Measurements from ENCODE around the gene SLC26A11. TPM values are rescaled to one million over a fixed set of nuclear protein-coding genes. Genes with fewer than 3 reads are reported as not detected.

The SLC26A11 gene
- total and polyA plus RNA-seq, 4 donors = 19.2 to 61.7 (median 34.1) TPM

DNA sequence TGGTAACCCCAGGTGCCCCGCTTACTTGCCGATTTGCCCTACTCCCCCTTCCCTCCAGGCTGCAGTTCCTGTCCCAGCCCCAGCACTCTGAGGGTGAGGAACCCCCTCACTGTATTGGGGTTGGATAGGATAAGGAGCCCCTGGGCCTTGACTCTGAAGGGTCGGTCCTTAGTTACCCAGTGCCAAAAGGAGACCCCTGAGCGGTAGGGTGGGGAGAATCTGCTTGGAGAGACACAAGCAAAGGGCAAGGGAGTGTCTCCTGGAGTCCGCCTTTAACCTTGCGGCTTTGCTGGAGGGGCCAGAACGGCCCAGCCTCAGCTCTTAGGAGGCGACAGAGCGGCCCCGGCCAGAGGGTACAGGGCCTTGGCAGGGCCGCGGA is 37.4 kb upstream of the SLC26A11 start:
- H3K27me3 ChIP-seq (ENCODE audit: control insufficient read depth, insufficient read depth, low read length) = no peaks in the 10 kb centered on the region
- DNase-seq (ENCODE audit: low read depth in 4 of 6, low spot score in 6 of 6) = no peak
- H3K9me3 ChIP-seq (ENCODE audit: control insufficient read depth, insufficient read depth, low read length) = no peaks in the 10 kb centered on the region
- peaks cover 5% of the 10 kb centered on the region for H3K4me1 ChIP-seq (ENCODE audit: control insufficient read depth, insufficient read depth, low read length)
- WGBS (ENCODE audit: insufficient coverage) = 93% methylated on average over 8 of the region's 12 CpGs
- peaks cover 3% of the 10 kb centered on the region for H3K36me3 ChIP-seq (ENCODE audit: control insufficient read depth, insufficient read depth, low read length)
- no peak overlapping the region for H3K27ac ChIP-seq (ENCODE audit: low read depth, low read length)
- H3K4me3 ChIP-seq (ENCODE audit: low read depth, low read length) = no peak overlapping the region

- no peaks in the 10 kb centered on the region for H3K9me3 ChIP-seq (ENCODE audit: control insufficient read depth, insufficient read depth, low read length)
- H3K27ac ChIP-seq (ENCODE audit: low read depth, low read length) = no peak overlapping the region
- WGBS (ENCODE audit: insufficient coverage) = 72% methylated on average over 25 of the region's 26 CpGs
- H3K27me3 ChIP-seq (ENCODE audit: control insufficient read depth, insufficient read depth, low read length) = no peaks in the 10 kb centered on the region
- H3K4me3 ChIP-seq (ENCODE audit: low read depth, low read length) = no peak overlapping the region
- DNase-seq (ENCODE audit: low read depth in 4 of 6, low spot score in 6 of 6) = no peak
- H3K4me1 ChIP-seq (ENCODE audit: control insufficient read depth, insufficient read depth, low read length) = peaks cover 5% of the 10 kb centered on the region
- peaks cover 3% of the 10 kb centered on the region for H3K36me3 ChIP-seq (ENCODE audit: control insufficient read depth, insufficient read depth, low read length)
Observed at GRCh38 chr17:80183581-80184422, 36.4 kb upstream of the SLC26A11 start.

DNA sequence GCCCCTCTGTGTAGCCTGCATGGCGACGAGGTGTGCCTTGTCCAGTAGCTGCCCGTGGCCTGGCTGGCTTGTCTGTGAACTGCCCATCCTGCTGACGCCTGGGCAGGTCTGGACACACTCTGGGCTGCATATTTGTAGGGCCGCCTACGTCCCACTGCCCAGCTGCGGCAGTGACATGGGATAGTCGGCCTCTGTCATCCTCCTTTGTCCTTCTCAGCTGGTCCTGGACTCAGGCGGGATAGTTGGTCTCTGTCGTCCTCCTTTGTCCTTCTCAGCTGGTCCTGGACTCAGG is 35.9 kb upstream of the SLC26A11 start:
- H3K36me3 ChIP-seq (ENCODE audit: control insufficient read depth, insufficient read depth, low read length) = peaks cover 3% of the 10 kb centered on the region
- no peaks in the 10 kb centered on the region for H3K27me3 ChIP-seq (ENCODE audit: control insufficient read depth, insufficient read depth, low read length)
- 49% methylated on average over 7 of the region's 10 CpGs for WGBS (ENCODE audit: insufficient coverage)
- H3K27ac ChIP-seq (ENCODE audit: low read depth, low read length) = no peak overlapping the region
- H3K9me3 ChIP-seq (ENCODE audit: control insufficient read depth, insufficient read depth, low read length) = no peaks in the 10 kb centered on the region
- H3K4me1 ChIP-seq (ENCODE audit: control insufficient read depth, insufficient read depth, low read length) = peaks cover 5% of the 10 kb centered on the region
- no peak overlapping the region for H3K4me3 ChIP-seq (ENCODE audit: low read depth, low read length)
- no peak for DNase-seq (ENCODE audit: low read depth in 4 of 6, low spot score in 6 of 6)

- H3K36me3 ChIP-seq (ENCODE audit: control insufficient read depth, insufficient read depth, low read length) = peaks cover 3% of the 10 kb centered on the region
- H3K4me3 ChIP-seq (ENCODE audit: low read depth, low read length) = no peak overlapping the region
- H3K27ac ChIP-seq (ENCODE audit: low read depth, low read length) = no peak overlapping the region
- H3K4me1 ChIP-seq (ENCODE audit: control insufficient read depth, insufficient read depth, low read length) = peaks cover 6% of the 10 kb centered on the region
- 88% methylated on average over 9 of the region's 9 CpGs for WGBS (ENCODE audit: insufficient coverage)
- no peak for DNase-seq (ENCODE audit: low read depth in 4 of 6, low spot score in 6 of 6)
- no peaks in the 10 kb centered on the region for H3K9me3 ChIP-seq (ENCODE audit: control insufficient read depth, insufficient read depth, low read length)
- no peaks in the 10 kb centered on the region for H3K27me3 ChIP-seq (ENCODE audit: control insufficient read depth, insufficient read depth, low read length)
Observed at GRCh38 chr17:80185968-80186367, 34.3 kb upstream of the SLC26A11 start.

DNA sequence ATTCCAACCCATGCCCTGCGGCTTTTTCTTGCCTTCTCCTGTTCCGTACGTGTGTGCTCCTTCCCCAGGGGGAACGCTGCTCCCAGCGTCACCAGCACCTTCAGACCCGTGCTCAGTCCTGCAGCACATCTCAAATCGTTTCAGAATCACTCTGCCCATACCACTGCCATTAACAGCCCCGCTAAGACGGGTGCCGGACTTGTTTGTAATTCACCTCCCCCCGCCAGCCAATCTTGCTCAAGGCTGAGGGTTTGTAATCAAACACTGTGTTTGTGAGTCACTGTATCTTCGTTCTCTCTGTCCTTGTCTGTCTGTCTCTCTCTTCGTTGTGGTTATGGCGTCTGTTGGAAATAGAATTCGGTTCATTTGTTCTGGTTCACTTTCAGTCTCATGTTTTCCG is 33.1 kb upstream of the SLC26A11 start:
- peaks cover 18% of the 10 kb centered on the region for H3K4me1 ChIP-seq (ENCODE audit: control insufficient read depth, insufficient read depth, low read length)
- WGBS (ENCODE audit: insufficient coverage) = 87% methylated on average over 16 of the region's 16 CpGs
- no peaks in the 10 kb centered on the region for H3K9me3 ChIP-seq (ENCODE audit: control insufficient read depth, insufficient read depth, low read length)
- no peak overlapping the region for H3K4me3 ChIP-seq (ENCODE audit: low read depth, low read length)
- H3K36me3 ChIP-seq (ENCODE audit: control insufficient read depth, insufficient read depth, low read length) = peaks cover 3% of the 10 kb centered on the region
- no peak overlapping the region for H3K27ac ChIP-seq (ENCODE audit: low read depth, low read length)
- H3K27me3 ChIP-seq (ENCODE audit: control insufficient read depth, insufficient read depth, low read length) = no peaks in the 10 kb centered on the region
- no peak for DNase-seq (ENCODE audit: low read depth in 4 of 6, low spot score in 6 of 6)

- Histone ChIP-seq H3K36me3 (ENCODE audit: control insufficient read depth, insufficient read depth, low read length) (peaks cover 3% of the 10 kb centered on the region), H3K4me3 (ENCODE audit: low read depth, low read length) (no peak overlapping the region), H3K4me1 (ENCODE audit: control insufficient read depth, insufficient read depth, low read length) (peaks cover 22% of the 10 kb centered on the region), H3K9me3 (ENCODE audit: control insufficient read depth, insufficient read depth, low read length) (no peaks in the 10 kb centered on the region), H3K27me3 (ENCODE audit: control insufficient read depth, insufficient read depth, low read length) (no peaks in the 10 kb centered on the region), H3K27ac (ENCODE audit: low read depth, low read length) (no peak overlapping the region)
- 82% methylated on average over 18 of the region's 18 CpGs for WGBS (ENCODE audit: insufficient coverage)
- DNase-seq (ENCODE audit: low read depth in 4 of 6, low spot score in 6 of 6) = peak in 1 of 6 donors; percentile 18
Observed at GRCh38 chr17:80187515-80187941, 32.7 kb upstream of the SLC26A11 start.

DNA sequence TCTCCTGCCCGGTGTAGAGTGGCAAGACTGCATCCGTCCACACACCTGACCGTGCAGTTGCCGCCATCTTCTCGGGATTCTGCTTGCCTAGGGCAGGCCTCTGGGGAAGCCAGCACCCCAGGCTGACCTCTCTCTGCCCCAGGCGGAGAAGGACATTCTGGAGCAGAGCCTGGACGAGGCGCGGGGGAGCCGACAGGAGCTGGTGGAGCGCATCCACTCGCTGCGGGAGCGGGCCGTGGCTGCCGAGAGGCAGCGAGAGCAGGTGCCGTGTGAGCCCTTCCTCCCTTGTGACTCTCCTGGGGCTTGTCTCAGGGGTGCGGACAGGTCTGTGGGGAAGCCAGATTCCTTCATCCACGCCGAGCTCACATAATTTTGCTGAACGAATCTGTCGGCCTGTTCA is 30.6 kb upstream of the SLC26A11 start:
- Histone ChIP-seq H3K4me3 (ENCODE audit: low read depth, low read length) (no peak overlapping the region), H3K27ac (ENCODE audit: low read depth, low read length) (no peak overlapping the region), H3K36me3 (ENCODE audit: control insufficient read depth, insufficient read depth, low read length) (no peaks in the 10 kb centered on the region), H3K27me3 (ENCODE audit: control insufficient read depth, insufficient read depth, low read length) (no peaks in the 10 kb centered on the region), H3K4me1 (ENCODE audit: control insufficient read depth, insufficient read depth, low read length) (peaks cover 17% of the 10 kb centered on the region), H3K9me3 (ENCODE audit: control insufficient read depth, insufficient read depth, low read length) (no peaks in the 10 kb centered on the region)
- WGBS (ENCODE audit: insufficient coverage) = 86% methylated on average over 23 of the region's 23 CpGs
- no peak for DNase-seq (ENCODE audit: low read depth in 4 of 6, low spot score in 6 of 6)

DNA sequence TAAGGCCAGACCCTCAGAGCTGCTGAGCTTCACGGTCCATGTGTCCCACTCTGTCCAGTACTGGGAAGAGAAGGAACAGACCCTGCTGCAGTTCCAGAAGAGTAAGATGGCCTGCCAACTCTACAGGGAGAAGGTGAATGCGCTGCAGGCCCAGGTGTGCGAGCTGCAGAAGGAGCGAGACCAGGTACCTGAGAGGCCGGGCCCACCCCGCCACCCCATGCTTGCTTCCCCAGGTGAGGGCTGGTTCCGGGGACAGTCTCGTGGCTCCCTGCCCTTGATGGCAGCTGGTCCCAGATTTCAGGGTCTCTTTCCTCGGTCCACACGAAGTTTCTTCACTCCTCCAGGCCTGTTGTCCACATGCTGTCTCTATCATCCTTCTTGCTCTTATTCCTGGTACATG is 29.5 kb upstream of the SLC26A11 start:
- Histone ChIP-seq H3K36me3 (ENCODE audit: control insufficient read depth, insufficient read depth, low read length) (no peaks in the 10 kb centered on the region), H3K27me3 (ENCODE audit: control insufficient read depth, insufficient read depth, low read length) (no peaks in the 10 kb centered on the region), H3K4me3 (ENCODE audit: low read depth, low read length) (no peak overlapping the region), H3K4me1 (ENCODE audit: control insufficient read depth, insufficient read depth, low read length) (peaks cover 17% of the 10 kb centered on the region), H3K9me3 (ENCODE audit: control insufficient read depth, insufficient read depth, low read length) (no peaks in the 10 kb centered on the region), H3K27ac (ENCODE audit: low read depth, low read length) (no peak overlapping the region)
- WGBS (ENCODE audit: insufficient coverage) = 95% methylated on average over 10 of the region's 10 CpGs
- no peak for DNase-seq (ENCODE audit: low read depth in 4 of 6, low spot score in 6 of 6)

GRCh38 chr17:80191192-80191591 is 29.0 kb upstream of the SLC26A11 start:
- WGBS (ENCODE audit: insufficient coverage) = 81% methylated on average over 20 of the region's 20 CpGs
- Histone ChIP-seq H3K4me3 (ENCODE audit: low read depth, low read length) (no peak overlapping the region), H3K4me1 (ENCODE audit: control insufficient read depth, insufficient read depth, low read length) (peaks cover 17% of the 10 kb centered on the region), H3K27ac (ENCODE audit: low read depth, low read length) (no peak overlapping the region), H3K36me3 (ENCODE audit: control insufficient read depth, insufficient read depth, low read length) (no peaks in the 10 kb centered on the region), H3K9me3 (ENCODE audit: control insufficient read depth, insufficient read depth, low read length) (no peaks in the 10 kb centered on the region), H3K27me3 (ENCODE audit: control insufficient read depth, insufficient read depth, low read length) (no peaks in the 10 kb centered on the region)
- DNase-seq (ENCODE audit: low read depth in 4 of 6, low spot score in 6 of 6) = no peak

Measured in spinal cord (tissue), 10 donors.